Chondrocyte (in vitro differentiated cells): Measurements from ENCODE around the gene DOCK7. TPM values are rescaled to one million over a fixed set of nuclear protein-coding genes. Genes with fewer than 3 reads are reported as not detected.
A peak's percentile ranks its signal among the peaks of the same experiment; 100 is the strongest.

Source experiments
- DNase-seq: peaks from one replicate; pipeline ENCODE4 v3.0.0; 2021; ENCODE audit warnings: mixed read lengths, low spot score
- H3K27ac Mint-ChIP-seq: one replicate; pipeline ENCODE4 v1.8.0; 2021; ENCODE audit warnings: mild to moderate bottlenecking, moderate library complexity, mixed read lengths; ENCODE audit not compliant: unreplicated experiment
- H3K27me3 Mint-ChIP-seq: 2 replicates; pipeline ENCODE4 v1.8.0; 2021; ENCODE audit warnings: low read depth, mixed read lengths
- H3K36me3 Mint-ChIP-seq: 2 replicates; pipeline ENCODE4 v1.8.0; 2021; ENCODE audit warnings: low read depth, mixed read lengths
- H3K4me1 Mint-ChIP-seq: 2 replicates; pipeline ENCODE4 v1.8.0; 2021; ENCODE audit warnings: low read depth, mild to moderate bottlenecking, mixed read lengths
- H3K4me3 Mint-ChIP-seq: one replicate; pipeline ENCODE4 v1.8.0; 2021; ENCODE audit warnings: mild to moderate bottlenecking, moderate library complexity, mixed read lengths; ENCODE audit not compliant: unreplicated experiment
- H3K9me3 Mint-ChIP-seq: 2 replicates; pipeline ENCODE4 v1.8.0; 2021; ENCODE audit warnings: low read depth, mixed read lengths
- total RNA-seq: library from RNA; stranded (reverse); gene quantifications from 3 replicates; pipeline ENCODE4 v1.2.1, GENCODE V29; 2021
- TF ChIP-seq, protein P1 (sequence below): fragments of 200-600 bp; sonication (generic); IDR thresholded peaks from 2 replicates; pipeline ENCODE4 v1.5.0; 2021; ENCODE audit warnings: antibody characterized with exemption, mild to moderate bottlenecking, moderate library complexity

Gene DOCK7
- total RNA-seq, 1 donor from 2014 or later, result 88.4 TPM

- no peak overlapping the region for H3K4me3 Mint-ChIP-seq
- peaks cover 26% of the 10 kb centered on the region for H3K4me1 Mint-ChIP-seq
- DNase-seq, result no peak
- TF ChIP-seq, protein P1, sequence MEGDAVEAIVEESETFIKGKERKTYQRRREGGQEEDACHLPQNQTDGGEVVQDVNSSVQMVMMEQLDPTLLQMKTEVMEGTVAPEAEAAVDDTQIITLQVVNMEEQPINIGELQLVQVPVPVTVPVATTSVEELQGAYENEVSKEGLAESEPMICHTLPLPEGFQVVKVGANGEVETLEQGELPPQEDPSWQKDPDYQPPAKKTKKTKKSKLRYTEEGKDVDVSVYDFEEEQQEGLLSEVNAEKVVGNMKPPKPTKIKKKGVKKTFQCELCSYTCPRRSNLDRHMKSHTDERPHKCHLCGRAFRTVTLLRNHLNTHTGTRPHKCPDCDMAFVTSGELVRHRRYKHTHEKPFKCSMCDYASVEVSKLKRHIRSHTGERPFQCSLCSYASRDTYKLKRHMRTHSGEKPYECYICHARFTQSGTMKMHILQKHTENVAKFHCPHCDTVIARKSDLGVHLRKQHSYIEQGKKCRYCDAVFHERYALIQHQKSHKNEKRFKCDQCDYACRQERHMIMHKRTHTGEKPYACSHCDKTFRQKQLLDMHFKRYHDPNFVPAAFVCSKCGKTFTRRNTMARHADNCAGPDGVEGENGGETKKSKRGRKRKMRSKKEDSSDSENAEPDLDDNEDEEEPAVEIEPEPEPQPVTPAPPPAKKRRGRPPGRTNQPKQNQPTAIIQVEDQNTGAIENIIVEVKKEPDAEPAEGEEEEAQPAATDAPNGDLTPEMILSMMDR, result no peak
- H3K27ac Mint-ChIP-seq, result no peak overlapping the region
- H3K9me3 Mint-ChIP-seq, result peaks cover 2% of the 10 kb centered on the region
- peaks cover 23% of the 10 kb centered on the region for H3K36me3 Mint-ChIP-seq
- no peaks in the 10 kb centered on the region for H3K27me3 Mint-ChIP-seq
These were observed 59.7 kb downstream of the DOCK7 start for GRCh38 chr1:62628506-62628905.

DNA sequence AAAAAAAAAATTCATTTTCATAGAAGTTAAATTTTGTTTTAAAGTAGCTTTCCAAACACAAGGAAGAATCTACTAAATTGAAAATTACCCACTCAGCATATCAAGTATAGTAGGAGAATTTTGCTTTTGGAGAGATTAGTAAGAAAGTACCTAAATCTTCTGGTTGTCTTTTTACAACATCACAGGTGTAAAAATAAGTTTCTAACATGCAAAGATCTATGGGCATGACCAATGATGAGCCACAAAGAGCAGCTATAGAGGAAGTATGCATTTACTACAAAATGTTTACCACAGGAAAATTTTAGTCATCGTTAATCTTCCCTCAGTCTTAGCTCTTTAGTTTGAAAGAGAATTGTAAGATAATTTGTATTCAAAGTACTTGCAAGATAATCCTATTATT is 62.8 kb downstream of the DOCK7 start:
- H3K27me3 Mint-ChIP-seq, result no peaks in the 10 kb centered on the region
- TF ChIP-seq, protein P1, result no peak
- peaks cover 14% of the 10 kb centered on the region for H3K36me3 Mint-ChIP-seq
- DNase-seq, result no peak
- H3K27ac Mint-ChIP-seq, result no peak overlapping the region
- H3K4me3 Mint-ChIP-seq, result no peak overlapping the region
- no peaks in the 10 kb centered on the region for H3K9me3 Mint-ChIP-seq
- peaks cover 36% of the 10 kb centered on the region for H3K4me1 Mint-ChIP-seq

DNA sequence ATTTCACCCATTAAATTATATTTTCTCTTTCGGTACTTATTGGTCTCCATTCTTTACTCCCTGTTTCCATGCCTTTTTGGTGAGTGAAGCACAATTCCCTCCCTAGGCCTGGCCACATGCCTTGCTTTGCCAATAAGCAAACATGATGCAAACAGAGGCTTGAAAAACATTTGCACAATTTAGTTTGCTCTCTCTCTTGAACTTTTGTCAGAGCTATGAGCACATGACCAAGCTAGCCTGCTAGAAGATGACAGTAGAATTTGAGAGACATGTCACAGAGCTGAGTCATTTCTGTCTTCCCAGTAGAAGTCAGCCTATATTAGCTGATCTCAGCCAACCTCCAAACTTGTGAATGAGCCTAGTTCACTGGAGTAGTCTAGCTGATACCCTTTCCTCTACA is 66.3 kb downstream of the DOCK7 start:
- H3K36me3 Mint-ChIP-seq, result peaks cover 24% of the 10 kb centered on the region
- no peak for DNase-seq
- H3K27me3 Mint-ChIP-seq, result no peaks in the 10 kb centered on the region
- peak overlapping the region; percentile 96 for H3K27ac Mint-ChIP-seq
- TF ChIP-seq, protein P1, result no peak
- H3K4me3 Mint-ChIP-seq, result no peak overlapping the region
- no peaks in the 10 kb centered on the region for H3K9me3 Mint-ChIP-seq
- H3K4me1 Mint-ChIP-seq, result peaks cover 41% of the 10 kb centered on the region

GRCh38 chr1:62613890-62614289 is 74.3 kb downstream of the DOCK7 start:
- H3K27ac Mint-ChIP-seq, result peak overlapping the region; percentile 7
- peaks cover 33% of the 10 kb centered on the region for H3K4me1 Mint-ChIP-seq
- DNase-seq, result no peak
- TF ChIP-seq, protein P1, result no peak
- peaks cover 21% of the 10 kb centered on the region for H3K36me3 Mint-ChIP-seq
- H3K4me3 Mint-ChIP-seq, result no peak overlapping the region
- H3K27me3 Mint-ChIP-seq, result no peaks in the 10 kb centered on the region
- H3K9me3 Mint-ChIP-seq, result no peaks in the 10 kb centered on the region

- H3K27ac Mint-ChIP-seq, result peak overlapping the region; percentile 62
These were observed 74.9 kb downstream of the DOCK7 start for GRCh38 chr1:62613325-62613727.

More at GRCh38 chr1:62613325-62613727, 74.9 kb downstream of the DOCK7 start:
- no peak for DNase-seq
- H3K36me3 Mint-ChIP-seq, result peaks cover 21% of the 10 kb centered on the region
- no peaks in the 10 kb centered on the region for H3K9me3 Mint-ChIP-seq
- TF ChIP-seq, protein P1, result no peak
- no peak overlapping the region for H3K4me3 Mint-ChIP-seq
- H3K4me1 Mint-ChIP-seq, result peaks cover 33% of the 10 kb centered on the region
- H3K27me3 Mint-ChIP-seq, result no peaks in the 10 kb centered on the region
